Activated naive CD8-positive, alpha-beta T cell treated with anti-CD3 and anti-CD28 coated beads, Interleukin-2, amount 10 ng/mL, durations not matched to agents 7 days and 5 days (primary cell): ENCODE measurements around the gene CHN2. TPM values are rescaled to one million over a fixed set of nuclear protein-coding genes. Genes with fewer than 3 reads are reported as not detected.

Experiments
- ATAC-seq: fragments of 150-1000 bp; cut with Tn5 transposase; one replicate; pipeline ENCODE4 v1.10.0; 2021; ENCODE audit warnings: low read depth, moderate library complexity
- POLR2A ChIA-PET: fragments of 350-600 bp; sonication (Branson Sonifier 250); formaldehyde crosslinking; loops from one replicate; lab custom pipeline; 2021; ENCODE audit warnings: antibody characterized with exemption; lab: Charles Lee
- DNase-seq: peaks from one replicate; pipeline ENCODE4 v3.0.0; 2021
- H3K27ac Mint-ChIP-seq: one replicate; pipeline ENCODE4 v1.8.0; 2022; ENCODE audit warnings: mild to moderate bottlenecking, mixed read lengths
- H3K27me3 Mint-ChIP-seq: one replicate; pipeline ENCODE4 v1.8.0; 2022; ENCODE audit warnings: mild to moderate bottlenecking, moderate library complexity, mixed read lengths
- H3K36me3 Mint-ChIP-seq: one replicate; pipeline ENCODE4 v1.8.0; 2021; ENCODE audit warnings: mild to moderate bottlenecking, mixed read lengths
- H3K4me1 Mint-ChIP-seq: one replicate; pipeline ENCODE4 v1.8.0; 2021; ENCODE audit warnings: mixed read lengths
- H3K4me3 Mint-ChIP-seq: one replicate; pipeline ENCODE4 v1.8.0; 2022; ENCODE audit warnings: mild to moderate bottlenecking, moderate library complexity, mixed read lengths
- H3K9me3 Mint-ChIP-seq: one replicate; pipeline ENCODE4 v1.8.0; 2021; ENCODE audit warnings: mixed read lengths
- total RNA-seq, 2 experiments: library from RNA; stranded (reverse); gene quantifications; one replicate each; pipeline ENCODE4 v1.2.3, GENCODE V29; 2021

The CHN2 gene
- total RNA-seq, 2 experiments from 2014 or later = 6.5 to 7.2 TPM

- no peaks in the 10 kb centered on the region for H3K4me1 Mint-ChIP-seq
- no peak for ATAC-seq
- peaks cover 3% of the 10 kb centered on the region for H3K27me3 Mint-ChIP-seq
- H3K27ac Mint-ChIP-seq = no peak overlapping the region
- POLR2A ChIA-PET = no interaction called here
- DNase-seq = no peak
- peaks cover 1% of the 10 kb centered on the region for H3K9me3 Mint-ChIP-seq
- no peak overlapping the region for H3K4me3 Mint-ChIP-seq
- H3K36me3 Mint-ChIP-seq = no peaks in the 10 kb centered on the region
Observed at GRCh38 chr7:29363636-29364425, 169.3 kb downstream of the CHN2 start.

DNA sequence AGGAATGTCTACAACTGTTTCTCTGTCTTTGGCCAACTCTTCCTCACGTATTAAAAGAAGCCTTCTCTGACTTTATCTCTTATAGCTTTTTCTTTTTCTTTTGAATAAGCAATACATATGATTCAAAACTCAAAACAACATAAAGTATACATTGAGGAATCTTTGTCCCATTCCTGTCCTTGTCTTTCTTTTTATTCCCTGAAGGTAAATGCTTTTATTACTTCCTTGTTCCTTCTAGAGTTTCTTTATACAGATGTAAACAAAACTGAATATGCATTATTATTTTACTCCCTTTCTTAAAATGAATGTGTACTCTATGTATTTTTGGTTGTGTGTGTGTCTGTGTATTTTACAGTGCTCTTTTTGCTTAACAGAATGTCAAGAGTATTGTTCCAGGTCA is 170.1 kb downstream of the CHN2 start:
- H3K4me1 Mint-ChIP-seq = no peaks in the 10 kb centered on the region
- H3K27ac Mint-ChIP-seq = no peak overlapping the region
- no peaks in the 10 kb centered on the region for H3K36me3 Mint-ChIP-seq
- peaks cover 3% of the 10 kb centered on the region for H3K27me3 Mint-ChIP-seq
- POLR2A ChIA-PET = no interaction called here
- H3K4me3 Mint-ChIP-seq = no peak overlapping the region
- DNase-seq (no peak), ATAC-seq (no peak)
- peaks cover 1% of the 10 kb centered on the region for H3K9me3 Mint-ChIP-seq

GRCh38 chr7:29365423-29365822 is 170.8 kb downstream of the CHN2 start:
- no peaks in the 10 kb centered on the region for H3K4me1 Mint-ChIP-seq
- DNase-seq = no peak
- H3K27me3 Mint-ChIP-seq = peaks cover 5% of the 10 kb centered on the region
- POLR2A ChIA-PET = no interaction called here
- no peaks in the 10 kb centered on the region for H3K36me3 Mint-ChIP-seq
- no peak overlapping the region for H3K27ac Mint-ChIP-seq
- ATAC-seq = no peak
- no peak overlapping the region for H3K4me3 Mint-ChIP-seq
- H3K9me3 Mint-ChIP-seq = peaks cover 1% of the 10 kb centered on the region

- no peak for ATAC-seq
- DNase-seq = no peak
- no peak overlapping the region for H3K27ac Mint-ChIP-seq
- POLR2A ChIA-PET = no interaction called here
- H3K36me3 Mint-ChIP-seq = no peaks in the 10 kb centered on the region
- peaks cover 1% of the 10 kb centered on the region for H3K9me3 Mint-ChIP-seq
- no peaks in the 10 kb centered on the region for H3K4me1 Mint-ChIP-seq
- H3K4me3 Mint-ChIP-seq = no peak overlapping the region
- peaks cover 5% of the 10 kb centered on the region for H3K27me3 Mint-ChIP-seq
Observed at GRCh38 chr7:29367784-29368183, 173.2 kb downstream of the CHN2 start.

DNA sequence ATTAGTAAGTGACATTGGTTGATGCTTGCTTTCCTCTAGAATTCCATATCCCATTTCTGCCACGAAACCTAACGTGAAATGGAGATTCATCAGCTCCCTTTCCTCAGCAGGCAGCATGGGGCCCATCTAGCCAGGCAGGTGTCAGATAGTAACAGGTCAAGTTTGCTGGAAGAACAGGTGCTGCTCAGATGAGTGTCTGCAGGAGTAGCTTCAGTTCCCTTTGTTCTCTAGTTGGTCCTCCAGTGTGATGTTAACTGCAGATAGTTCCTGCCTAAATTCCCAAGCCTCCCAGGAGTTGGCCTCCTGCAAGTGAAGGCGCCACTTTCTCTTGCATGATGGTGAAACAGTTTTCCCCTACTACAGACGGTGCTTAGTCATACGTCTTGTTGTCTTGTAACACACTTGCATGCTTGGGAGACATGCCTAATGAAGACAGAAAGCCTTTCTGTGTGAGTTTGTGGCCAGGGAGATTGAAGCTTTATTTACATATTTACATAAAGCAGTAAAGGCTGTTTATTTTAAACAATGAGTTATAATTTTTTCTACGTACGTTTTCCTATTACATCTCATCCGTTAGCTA is 175.4 kb downstream of the CHN2 start:
- ATAC-seq (no peak), DNase-seq (no peak)
- H3K27ac Mint-ChIP-seq = no peak overlapping the region
- no peaks in the 10 kb centered on the region for H3K4me1 Mint-ChIP-seq
- POLR2A ChIA-PET = no interaction called here
- no peak overlapping the region for H3K4me3 Mint-ChIP-seq
- H3K36me3 Mint-ChIP-seq = no peaks in the 10 kb centered on the region
- no peaks in the 10 kb centered on the region for H3K9me3 Mint-ChIP-seq
- H3K27me3 Mint-ChIP-seq = peaks cover 2% of the 10 kb centered on the region

- no peaks in the 10 kb centered on the region for H3K36me3 Mint-ChIP-seq
- no peak overlapping the region for H3K27ac Mint-ChIP-seq
- DNase-seq (no peak), ATAC-seq (no peak)
- peaks cover 2% of the 10 kb centered on the region for H3K27me3 Mint-ChIP-seq
- H3K9me3 Mint-ChIP-seq = no peaks in the 10 kb centered on the region
- H3K4me1 Mint-ChIP-seq = no peaks in the 10 kb centered on the region
- H3K4me3 Mint-ChIP-seq = no peak overlapping the region
- POLR2A ChIA-PET = no interaction called here
Observed at GRCh38 chr7:29370531-29371314, 176.1 kb downstream of the CHN2 start.

DNA sequence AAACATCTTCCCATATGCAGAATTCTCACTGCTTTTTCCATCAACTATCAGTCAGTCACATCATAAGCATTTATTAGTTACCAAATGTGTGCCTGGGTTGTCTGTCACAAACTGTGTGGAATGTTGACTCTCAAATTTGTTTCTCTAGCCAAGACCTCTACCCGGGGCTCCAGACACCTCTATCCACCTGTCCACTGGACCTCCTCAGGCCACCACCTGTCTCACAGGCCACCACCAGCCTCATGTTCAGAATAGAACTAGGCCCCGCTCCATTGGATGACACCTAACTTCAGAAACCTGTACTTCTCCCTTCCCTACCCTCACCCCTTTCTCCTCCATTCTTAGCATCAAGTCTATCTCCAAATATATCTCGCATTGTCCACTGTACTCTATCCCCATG is 176.9 kb downstream of the CHN2 start:
- H3K27ac Mint-ChIP-seq = no peak overlapping the region
- no peaks in the 10 kb centered on the region for H3K36me3 Mint-ChIP-seq
- DNase-seq (no peak), ATAC-seq (no peak)
- POLR2A ChIA-PET = no interaction called here
- peaks cover 2% of the 10 kb centered on the region for H3K27me3 Mint-ChIP-seq
- no peaks in the 10 kb centered on the region for H3K9me3 Mint-ChIP-seq
- H3K4me1 Mint-ChIP-seq = no peaks in the 10 kb centered on the region
- H3K4me3 Mint-ChIP-seq = no peak overlapping the region

DNA sequence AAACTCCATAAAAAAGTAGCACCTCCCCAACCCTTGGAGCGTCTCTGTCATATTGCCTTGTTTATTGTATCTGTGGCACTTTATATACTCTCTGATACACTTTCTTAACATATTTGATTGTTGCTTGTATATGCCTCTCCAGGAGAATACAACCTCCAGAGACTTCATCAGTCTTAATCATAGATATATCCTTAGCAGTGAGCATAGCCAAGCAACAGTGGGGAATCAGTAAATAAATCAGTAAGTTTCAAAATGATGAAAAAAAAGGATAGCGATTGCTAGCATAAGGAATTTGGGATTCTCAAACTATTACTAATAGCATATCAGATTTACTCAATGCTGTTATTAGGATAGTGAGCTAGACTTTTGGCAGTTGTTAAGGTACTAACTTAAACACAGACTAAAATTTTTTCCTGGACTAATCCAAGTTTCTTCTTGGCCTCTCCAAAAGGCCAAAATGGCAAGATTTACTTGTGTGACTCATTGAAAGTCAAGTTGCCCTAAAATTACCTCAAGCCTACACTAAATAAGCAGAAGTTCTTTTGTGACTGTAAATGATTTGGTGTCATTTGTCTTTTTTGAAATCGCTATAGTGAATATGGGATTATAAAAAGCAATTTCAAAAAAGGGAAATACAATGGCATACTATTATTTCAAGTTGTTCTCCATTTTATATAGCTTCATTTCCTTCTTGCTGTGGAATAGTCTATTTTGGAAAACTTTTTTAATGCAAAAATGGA is 177.9 kb downstream of the CHN2 start:
- H3K9me3 Mint-ChIP-seq = no peaks in the 10 kb centered on the region
- H3K4me3 Mint-ChIP-seq = no peak overlapping the region
- ATAC-seq (no peak), DNase-seq (no peak)
- no peaks in the 10 kb centered on the region for H3K36me3 Mint-ChIP-seq
- peaks cover 2% of the 10 kb centered on the region for H3K27me3 Mint-ChIP-seq
- POLR2A ChIA-PET = no interaction called here
- H3K27ac Mint-ChIP-seq = no peak overlapping the region
- no peaks in the 10 kb centered on the region for H3K4me1 Mint-ChIP-seq

GRCh38 chr7:29375641-29376562 is 181.3 kb downstream of the CHN2 start:
- no peaks in the 10 kb centered on the region for H3K4me1 Mint-ChIP-seq
- H3K27ac Mint-ChIP-seq = no peak overlapping the region
- H3K9me3 Mint-ChIP-seq = no peaks in the 10 kb centered on the region
- H3K4me3 Mint-ChIP-seq = no peak overlapping the region
- DNase-seq (no peak), ATAC-seq (no peak)
- POLR2A ChIA-PET = no interaction called here
- no peaks in the 10 kb centered on the region for H3K36me3 Mint-ChIP-seq
- peaks cover 10% of the 10 kb centered on the region for H3K27me3 Mint-ChIP-seq

- H3K9me3 Mint-ChIP-seq = no peaks in the 10 kb centered on the region
- ATAC-seq = no peak
Observed at GRCh38 chr7:29377718-29378117, 183.1 kb downstream of the CHN2 start.

DNA sequence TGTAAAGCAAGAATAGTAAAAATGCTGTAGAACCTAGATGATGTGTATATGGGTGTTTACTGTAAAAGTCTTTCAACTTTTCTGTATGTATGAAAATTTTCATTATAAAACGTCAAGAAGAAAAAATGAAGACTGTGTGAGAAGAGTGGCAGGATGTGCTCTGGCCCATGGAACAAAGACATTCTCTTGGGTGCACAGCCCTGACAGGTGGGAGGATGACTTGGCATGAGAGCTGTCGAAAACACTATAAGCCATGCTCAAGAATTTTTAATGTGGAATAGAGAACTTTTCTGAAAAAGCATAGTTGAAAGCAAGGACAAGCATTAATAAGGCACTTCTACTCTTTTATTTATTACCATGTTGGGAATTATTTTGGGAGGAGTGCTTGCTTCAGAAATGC is 185.0 kb downstream of the CHN2 start:
- Mint-ChIP-seq H3K9me3 (no peaks in the 10 kb centered on the region), H3K36me3 (no peaks in the 10 kb centered on the region), H3K4me1 (no peaks in the 10 kb centered on the region), H3K27me3 (peaks cover 10% of the 10 kb centered on the region), H3K27ac (no peak overlapping the region), H3K4me3 (no peak overlapping the region)
- DNase-seq (no peak), ATAC-seq (no peak)
- POLR2A ChIA-PET = no interaction called here

More at GRCh38 chr7:29377718-29378117, 183.1 kb downstream of the CHN2 start:
- Mint-ChIP-seq H3K27ac (no peak overlapping the region), H3K4me3 (no peak overlapping the region), H3K36me3 (no peaks in the 10 kb centered on the region), H3K4me1 (no peaks in the 10 kb centered on the region), H3K27me3 (peaks cover 10% of the 10 kb centered on the region)
- no peak for DNase-seq
- POLR2A ChIA-PET = no interaction called here

- no peaks in the 10 kb centered on the region for H3K9me3 Mint-ChIP-seq
- H3K4me3 Mint-ChIP-seq = no peak overlapping the region
- no peaks in the 10 kb centered on the region for H3K36me3 Mint-ChIP-seq
- ATAC-seq (no peak), DNase-seq (no peak)
- H3K4me1 Mint-ChIP-seq = no peaks in the 10 kb centered on the region
- H3K27me3 Mint-ChIP-seq = peaks cover 10% of the 10 kb centered on the region
- H3K27ac Mint-ChIP-seq = no peak overlapping the region
- POLR2A ChIA-PET = no interaction called here
Observed at GRCh38 chr7:29381206-29382094, 186.9 kb downstream of the CHN2 start.
